ENCODE measurements around the gene KIF22. TPM values are rescaled to one million over a fixed set of nuclear protein-coding genes. Genes with fewer than 3 reads are reported as not detected.

KIF22 gene
- polyA plus RNA-seq, 3 donors: 22.0 to 46.2 (median 28.9) TPM

DNA sequence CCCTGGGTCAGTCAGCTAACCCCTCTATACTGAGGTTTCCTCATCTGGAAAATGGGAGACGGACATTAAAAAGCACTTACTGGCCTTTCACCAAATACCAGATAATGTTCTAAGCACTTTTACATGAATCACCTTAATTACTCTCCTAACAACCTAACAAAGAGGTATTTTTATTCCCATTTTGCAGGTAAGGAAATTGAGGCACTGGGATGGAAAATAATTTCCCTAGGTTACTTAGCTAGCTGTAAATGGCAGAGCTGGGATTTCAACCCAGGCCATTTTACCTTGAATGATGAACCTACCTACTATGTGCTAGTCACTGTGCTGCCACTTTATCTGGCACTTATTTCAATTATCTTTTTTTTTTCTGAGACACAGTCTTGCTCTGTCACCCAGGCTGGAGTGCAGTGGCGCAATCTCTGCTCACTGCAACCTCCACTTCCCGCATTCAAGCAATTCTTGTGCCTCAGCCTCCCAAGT, 3.7 kb downstream of the KIF22 start:
- peak overlapping the region in 5 of 7 donors; percentile 38 to 84 (median 55) for H3K27ac Mint-ChIP-seq

DNA sequence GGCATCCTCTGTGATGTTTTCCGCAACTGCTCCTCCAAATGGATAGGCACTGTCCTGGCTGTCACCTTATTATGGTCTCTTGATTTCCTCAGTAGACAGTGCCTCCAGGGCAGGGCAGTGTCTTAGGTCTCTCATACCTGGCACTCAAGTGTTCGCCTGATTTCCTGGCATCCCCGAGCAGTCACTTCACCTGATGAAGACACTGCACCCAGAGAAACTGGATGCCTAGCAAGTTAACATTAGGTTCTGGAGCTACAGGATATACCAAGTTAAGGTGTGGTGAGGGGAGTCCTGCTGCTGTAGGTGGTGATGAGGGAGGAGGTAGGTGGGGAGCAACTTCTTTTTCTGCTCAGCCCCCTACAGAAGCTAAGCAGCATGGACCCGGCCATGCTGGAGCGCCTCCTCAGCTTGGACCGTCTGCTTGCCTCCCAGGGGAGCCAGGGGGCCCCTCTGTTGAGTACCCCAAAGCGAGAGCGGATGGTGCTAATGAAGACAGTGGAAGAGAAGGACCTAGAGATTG, 11.9 kb downstream of the KIF22 start:
- intact Hi-C loops (cut with micrococcal nuclease): no loop called here
- no peak overlapping the region for H3K4me3 Mint-ChIP-seq

More for the DNA sequence above, 3.7 kb downstream of the KIF22 start:
- peaks cover 0 to 2% (median 0%) of the 10 kb centered on the region in 7 donors for H3K9me3 Mint-ChIP-seq
- H3K27me3 Mint-ChIP-seq (ENCODE audit: low read depth in 3 of 3): peaks cover 0 to 1% (median 0%) of the 10 kb centered on the region in 3 donors
- no peaks in the 10 kb centered on the region for H4K20me1 ChIP-seq (ENCODE audit: insufficient read depth, low read length)
- no peak overlapping the region for H3K4me3 Mint-ChIP-seq
- peaks cover 24 to 28% of the 10 kb centered on the region in 2 donors for H3K36me3 ChIP-seq (replicated peaks in 1 of 2; ENCODE audit: control insufficient read depth in 1 of 2, insufficient read depth in 2 of 2, low read length in 2 of 2)
- no peak for DNase-seq
- H3K36me3 Mint-ChIP-seq: peaks cover 26 to 38% of the 10 kb centered on the region in 2 donors
- TF ChIP-seq, protein P1, sequence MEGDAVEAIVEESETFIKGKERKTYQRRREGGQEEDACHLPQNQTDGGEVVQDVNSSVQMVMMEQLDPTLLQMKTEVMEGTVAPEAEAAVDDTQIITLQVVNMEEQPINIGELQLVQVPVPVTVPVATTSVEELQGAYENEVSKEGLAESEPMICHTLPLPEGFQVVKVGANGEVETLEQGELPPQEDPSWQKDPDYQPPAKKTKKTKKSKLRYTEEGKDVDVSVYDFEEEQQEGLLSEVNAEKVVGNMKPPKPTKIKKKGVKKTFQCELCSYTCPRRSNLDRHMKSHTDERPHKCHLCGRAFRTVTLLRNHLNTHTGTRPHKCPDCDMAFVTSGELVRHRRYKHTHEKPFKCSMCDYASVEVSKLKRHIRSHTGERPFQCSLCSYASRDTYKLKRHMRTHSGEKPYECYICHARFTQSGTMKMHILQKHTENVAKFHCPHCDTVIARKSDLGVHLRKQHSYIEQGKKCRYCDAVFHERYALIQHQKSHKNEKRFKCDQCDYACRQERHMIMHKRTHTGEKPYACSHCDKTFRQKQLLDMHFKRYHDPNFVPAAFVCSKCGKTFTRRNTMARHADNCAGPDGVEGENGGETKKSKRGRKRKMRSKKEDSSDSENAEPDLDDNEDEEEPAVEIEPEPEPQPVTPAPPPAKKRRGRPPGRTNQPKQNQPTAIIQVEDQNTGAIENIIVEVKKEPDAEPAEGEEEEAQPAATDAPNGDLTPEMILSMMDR (IDR thresholded peaks at IDR 0.05): no peak
- H3K9me3 ChIP-seq (replicated peaks in 1 of 2; ENCODE audit: control insufficient read depth in 1 of 2, insufficient read depth in 1 of 2, low read length in 2 of 2): no peaks in the 10 kb centered on the region
- no peaks in the 10 kb centered on the region for H3K27me3 ChIP-seq (ENCODE audit: control insufficient read depth in 2 of 2, insufficient read depth in 2 of 2, low read length in 2 of 2)
- 100% methylated on average over 1 of the region's 3 CpGs for WGBS (ENCODE audit: insufficient coverage)
- intact Hi-C loops (cut with micrococcal nuclease): no loop called here
- H2AFZ ChIP-seq (ENCODE audit: insufficient read depth, low read depth, low read length, poor library complexity, severe bottlenecking): no peak overlapping the region
- H3K79me2 ChIP-seq (ENCODE audit: insufficient read depth, low read length): peaks cover 73% of the 10 kb centered on the region
- H3K9ac ChIP-seq (ENCODE audit: insufficient read depth, low read length, poor library complexity, severe bottlenecking): no peak overlapping the region
- peak overlapping the region in 1 of 2 donors; percentile 6 for H3K27ac ChIP-seq (ENCODE audit: low read depth in 1 of 2, low read length in 2 of 2)
- H3K4me3 ChIP-seq (replicated peaks in 1 of 3; ENCODE audit: low read depth in 2 of 3, low read length in 3 of 3): no peak overlapping the region
- H3K4me1 Mint-ChIP-seq: peaks cover 41% of the 10 kb centered on the region
- peaks cover 25 to 33% of the 10 kb centered on the region in 2 donors for H3K4me1 ChIP-seq (ENCODE audit: control insufficient read depth in 1 of 2, insufficient read depth in 2 of 2, low read length in 2 of 2)
- no peak overlapping the region for H3K4me2 ChIP-seq (replicated peaks; ENCODE audit: extremely low read depth, low read length, poor library complexity, severe bottlenecking)

More for the DNA sequence above, 11.9 kb downstream of the KIF22 start:
- peaks cover 37 to 45% of the 10 kb centered on the region in 2 donors for H3K36me3 Mint-ChIP-seq
- no peak overlapping the region for H3K4me3 ChIP-seq (replicated peaks in 1 of 3; ENCODE audit: low read depth in 2 of 3, low read length in 3 of 3)
- no peak overlapping the region for H3K27ac ChIP-seq (ENCODE audit: low read depth in 1 of 2, low read length in 2 of 2)
- H3K27me3 Mint-ChIP-seq (ENCODE audit: low read depth in 3 of 3): peaks cover 0 to 3% (median 2%) of the 10 kb centered on the region in 3 donors
- no peak overlapping the region for H3K9ac ChIP-seq (ENCODE audit: insufficient read depth, low read length, poor library complexity, severe bottlenecking)
- H3K27me3 ChIP-seq (ENCODE audit: control insufficient read depth in 2 of 2, insufficient read depth in 2 of 2, low read length in 2 of 2): no peaks in the 10 kb centered on the region
- H3K4me1 ChIP-seq (ENCODE audit: control insufficient read depth in 1 of 2, insufficient read depth in 2 of 2, low read length in 2 of 2): peaks cover 16 to 22% of the 10 kb centered on the region in 2 donors
- peak overlapping the region in 1 of 7 donors; percentile 53 for H3K27ac Mint-ChIP-seq
- H3K9me3 Mint-ChIP-seq: peaks cover 0 to 1% (median 0%) of the 10 kb centered on the region in 7 donors
- no peak for DNase-seq
- TF ChIP-seq, protein P1 (IDR thresholded peaks at IDR 0.05): no peak
- H4K20me1 ChIP-seq (ENCODE audit: insufficient read depth, low read length): no peaks in the 10 kb centered on the region
- no peak overlapping the region for H2AFZ ChIP-seq (ENCODE audit: insufficient read depth, low read depth, low read length, poor library complexity, severe bottlenecking)
- H3K9me3 ChIP-seq (replicated peaks in 1 of 2; ENCODE audit: control insufficient read depth in 1 of 2, insufficient read depth in 1 of 2, low read length in 2 of 2): no peaks in the 10 kb centered on the region
- peaks cover 26 to 45% of the 10 kb centered on the region in 2 donors for H3K36me3 ChIP-seq (replicated peaks in 1 of 2; ENCODE audit: control insufficient read depth in 1 of 2, insufficient read depth in 2 of 2, low read length in 2 of 2)
- peaks cover 15% of the 10 kb centered on the region for H3K4me1 Mint-ChIP-seq
- 100% methylated on average over 2 of the region's 8 CpGs for WGBS (ENCODE audit: insufficient coverage)
- peaks cover 6% of the 10 kb centered on the region for H3K79me2 ChIP-seq (ENCODE audit: insufficient read depth, low read length)
- no peak overlapping the region for H3K4me2 ChIP-seq (replicated peaks; ENCODE audit: extremely low read depth, low read length, poor library complexity, severe bottlenecking)
